Measurements from ENCODE around the gene PRPSAP2. TPM values are rescaled to one million over a fixed set of nuclear protein-coding genes. Genes with fewer than 3 reads are reported as not detected.
A peak's percentile ranks its signal among the peaks of the same experiment; 100 is the strongest.
"Not testable (repeated sequence)": the region's sequence is repeated elsewhere in the genome, so short reads cannot be mapped to it uniquely, and the experiment has no call there.

The PRPSAP2 gene, protein sequence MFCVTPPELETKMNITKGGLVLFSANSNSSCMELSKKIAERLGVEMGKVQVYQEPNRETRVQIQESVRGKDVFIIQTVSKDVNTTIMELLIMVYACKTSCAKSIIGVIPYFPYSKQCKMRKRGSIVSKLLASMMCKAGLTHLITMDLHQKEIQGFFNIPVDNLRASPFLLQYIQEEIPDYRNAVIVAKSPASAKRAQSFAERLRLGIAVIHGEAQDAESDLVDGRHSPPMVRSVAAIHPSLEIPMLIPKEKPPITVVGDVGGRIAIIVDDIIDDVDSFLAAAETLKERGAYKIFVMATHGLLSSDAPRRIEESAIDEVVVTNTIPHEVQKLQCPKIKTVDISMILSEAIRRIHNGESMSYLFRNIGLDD
- total RNA-seq, result 10 to 100 TPM; 27.4 to 49.6 (median 39.6) TPM
- 59.5 TPM for total RNA-seq (2013)
- 24.5 to 77.8 (median 45.7) reads per million in 29 experiments for total RNA-seq

DNA sequence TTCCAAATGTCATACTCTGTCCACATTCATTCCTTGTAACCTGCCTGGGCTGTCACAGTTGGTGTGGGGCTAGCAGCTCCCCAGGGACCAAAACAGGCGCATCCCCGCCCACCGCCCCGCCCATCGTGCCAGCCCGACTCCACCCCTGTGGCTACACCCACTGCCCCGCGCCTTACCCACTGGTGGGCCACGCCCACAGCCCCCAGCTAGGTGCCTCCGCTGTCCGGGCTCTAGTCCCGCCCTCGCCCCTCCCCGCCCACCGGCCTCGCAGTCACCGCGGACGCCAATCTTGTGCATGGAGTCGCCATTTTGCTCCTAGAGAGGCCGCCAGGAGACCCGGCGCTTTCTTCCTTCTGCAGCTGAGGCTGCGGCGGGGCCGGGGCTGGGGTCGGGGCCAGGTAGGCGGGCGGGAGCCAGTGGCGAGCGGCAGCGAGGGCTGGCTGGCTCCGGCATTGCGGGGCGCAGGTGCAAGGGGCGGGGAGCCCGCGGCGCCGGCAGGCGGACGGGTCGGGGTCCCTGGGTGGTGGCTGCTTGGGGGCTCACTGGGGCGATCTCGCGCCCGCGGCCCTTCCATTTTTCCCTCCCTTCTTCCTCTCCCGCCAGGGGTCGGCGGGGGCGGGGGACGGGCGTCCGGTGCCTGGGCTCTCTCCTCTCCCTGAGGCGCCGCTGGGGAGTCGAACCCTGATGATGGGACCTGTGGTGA is at the start of gene PRPSAP2:
Gene PRPSAP2 (plus strand): TSS at position 268 of the 703 bp plus-strand sequence. CDS start 7,703 bp downstream, outside the sequence.
- Mint-ChIP-seq H3K36me3 (peaks cover 3% of the 10 kb centered on the region), H3K9me3 (no peaks in the 10 kb centered on the region), H3K4me3 (peak within 1 kb of the TSS; percentile 88 to 94 (median 91)), H3K4me1 (peaks cover 57 to 58% (median 58%) of the 10 kb centered on the region in 3 donors), H3K27ac (peak within 1 kb of the TSS; percentile 72 to 74), H3K27me3 (no peaks in the 10 kb centered on the region)
- ChIA-PET CTCF (interaction anchor here in 1 of 2 donors (0.6 to 1.4 kb wide), 4 partner anchors 11 to 548 kb away, joined by 3 to 6 read pairs (median 4); no protein-coding TSS in a partner anchor), POLR2A (interaction anchor here (0.7 to 0.8 kb wide), 2 partner anchors 10 to 762 kb away, joined by 4 to 7 read pairs; no protein-coding TSS in a partner anchor)
- H3K4me1 ChIP-seq (ENCODE audit: control insufficient read depth in 1 of 2, extremely low read depth in 1 of 2, insufficient read depth in 2 of 2, low read length in 2 of 2), result peaks cover 30 to 45% of the 10 kb centered on the region in 2 experiments
- peak within 1 kb of the TSS; percentile 74 for H3K27ac ChIP-seq (ENCODE audit: low read length)
- DNase-seq (peak; percentile 87 to 97 (median 92)), ATAC-seq (replicated peaks in 1 of 4) (peak; percentile 77 to 86 (median 82))
- H3K9me3 ChIP-seq, result no peaks in the 10 kb centered on the region
- H3K4me3 ChIP-seq (ENCODE audit: control insufficient read depth in 1 of 2, extremely low read depth in 1 of 2, low read length in 1 of 2), result peak within 1 kb of the TSS; percentile 52 to 81
- H3K27me3 ChIP-seq (replicated peaks in 1 of 2; ENCODE audit: control insufficient read depth in 2 of 2, extremely low read depth in 1 of 2, insufficient read depth in 2 of 2, low read length in 1 of 2), result no peaks in the 10 kb centered on the region
- H3K36me3 ChIP-seq (ENCODE audit: control insufficient read depth in 2 of 2, extremely low read depth in 1 of 2, insufficient read depth in 1 of 2, low read length in 1 of 2), result no peaks in the 10 kb centered on the region
- WGBS (ENCODE audit: insufficient coverage), result 0% methylated on average over 36 of the region's 58 CpGs

DNA sequence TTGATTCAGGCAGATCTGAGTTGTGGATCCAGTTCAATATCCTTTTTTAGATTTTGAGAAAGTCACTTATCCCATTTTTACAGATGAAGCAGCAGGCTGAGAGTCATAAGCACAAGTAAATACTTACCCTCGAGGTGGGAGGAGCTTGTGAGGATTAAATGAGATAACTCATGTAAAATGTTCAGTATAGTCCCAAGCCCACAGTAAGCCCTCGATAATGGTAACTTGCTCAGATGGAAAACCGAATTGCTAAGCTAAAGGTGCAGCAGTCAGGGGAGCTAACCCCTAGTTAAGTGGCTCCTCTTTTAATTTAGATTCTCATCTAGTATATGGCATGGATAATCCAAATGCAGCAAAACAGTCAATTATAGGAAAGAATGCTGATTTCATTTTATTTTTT is 42.0 kb upstream of the PRPSAP2 start:
- POLR2A ChIA-PET; H3K9me3 ChIP-seq; H3K27me3 ChIP-seq (replicated peaks in 1 of 2; ENCODE audit: control insufficient read depth in 2 of 2, extremely low read depth in 1 of 2, insufficient read depth in 2 of 2, low read length in 1 of 2); H3K4me3 Mint-ChIP-seq; H3K4me1 ChIP-seq (ENCODE audit: control insufficient read depth in 1 of 2, extremely low read depth in 1 of 2, insufficient read depth in 2 of 2, low read length in 2 of 2); H3K27ac Mint-ChIP-seq; H3K27ac ChIP-seq (ENCODE audit: low read length); H3K4me3 ChIP-seq (ENCODE audit: control insufficient read depth in 1 of 2, extremely low read depth in 1 of 2, low read length in 1 of 2); CTCF ChIA-PET; ATAC-seq (replicated peaks in 1 of 4); H3K4me1 Mint-ChIP-seq; H3K36me3 Mint-ChIP-seq; H3K27me3 Mint-ChIP-seq; H3K9me3 Mint-ChIP-seq; DNase-seq; H3K36me3 ChIP-seq (ENCODE audit: control insufficient read depth in 2 of 2, extremely low read depth in 1 of 2, insufficient read depth in 1 of 2, low read length in 1 of 2): not testable (repeated sequence)
- WGBS (ENCODE audit: insufficient coverage), result no CpG with 5 or more reads among the region's 3 CpGs

DNA sequence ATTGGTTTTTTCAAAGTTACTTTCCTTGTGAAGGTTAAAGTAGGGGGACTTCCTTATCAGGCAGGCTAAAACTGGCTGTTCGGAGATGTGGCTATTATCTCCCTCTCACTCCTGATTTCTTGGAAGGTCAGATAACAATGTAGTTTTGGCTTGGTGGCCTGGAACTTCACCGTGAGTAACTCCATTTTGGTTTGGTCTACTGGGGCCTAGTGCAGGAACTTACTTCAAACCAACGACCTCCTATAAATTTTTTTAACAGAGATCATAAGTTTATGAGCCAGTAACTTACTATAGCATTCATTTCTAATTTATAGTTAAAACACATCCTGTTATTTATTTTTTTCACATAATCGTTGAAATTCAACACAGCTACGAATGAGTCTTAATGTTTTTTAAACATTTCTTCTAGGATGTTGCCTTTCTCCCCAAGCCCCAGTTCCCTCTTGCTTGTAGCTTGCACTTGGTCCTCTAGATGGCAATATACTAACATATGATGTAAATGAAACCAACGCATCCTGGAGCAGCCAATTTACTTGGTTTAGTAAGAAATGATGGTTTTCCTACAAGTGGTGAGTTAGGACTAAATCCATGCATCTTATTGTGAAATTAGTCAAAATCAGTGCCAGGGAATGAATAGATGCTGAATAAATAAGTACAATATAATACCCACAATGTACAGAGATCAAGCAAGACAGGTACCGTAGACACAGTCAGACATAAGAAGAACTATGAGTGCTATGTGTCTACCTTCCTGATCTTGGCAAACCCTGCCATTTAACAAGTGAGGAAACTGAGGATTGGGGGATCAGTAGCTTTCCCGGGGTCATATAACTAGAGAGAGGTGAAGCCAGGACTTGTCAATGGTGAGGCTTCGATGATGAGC is 41.2 kb upstream of the PRPSAP2 start:
- H3K27me3 ChIP-seq (replicated peaks in 1 of 2; ENCODE audit: control insufficient read depth in 2 of 2, extremely low read depth in 1 of 2, insufficient read depth in 2 of 2, low read length in 1 of 2); H3K4me1 Mint-ChIP-seq; H3K9me3 ChIP-seq; H3K4me3 Mint-ChIP-seq; H3K36me3 Mint-ChIP-seq; H3K36me3 ChIP-seq (ENCODE audit: control insufficient read depth in 2 of 2, extremely low read depth in 1 of 2, insufficient read depth in 1 of 2, low read length in 1 of 2); POLR2A ChIA-PET; CTCF ChIA-PET; H3K27ac ChIP-seq (ENCODE audit: low read length); H3K27me3 Mint-ChIP-seq; H3K4me3 ChIP-seq (ENCODE audit: control insufficient read depth in 1 of 2, extremely low read depth in 1 of 2, low read length in 1 of 2); H3K4me1 ChIP-seq (ENCODE audit: control insufficient read depth in 1 of 2, extremely low read depth in 1 of 2, insufficient read depth in 2 of 2, low read length in 2 of 2); H3K9me3 Mint-ChIP-seq; H3K27ac Mint-ChIP-seq: not testable (repeated sequence)
- no CpG with 5 or more reads among the region's 9 CpGs for WGBS (ENCODE audit: insufficient coverage)
- ATAC-seq (replicated peaks in 1 of 4) (peak; percentile 78 to 86 (median 82)), DNase-seq (peak in 29 of 35 experiments; percentile 2 to 69 (median 25))

DNA sequence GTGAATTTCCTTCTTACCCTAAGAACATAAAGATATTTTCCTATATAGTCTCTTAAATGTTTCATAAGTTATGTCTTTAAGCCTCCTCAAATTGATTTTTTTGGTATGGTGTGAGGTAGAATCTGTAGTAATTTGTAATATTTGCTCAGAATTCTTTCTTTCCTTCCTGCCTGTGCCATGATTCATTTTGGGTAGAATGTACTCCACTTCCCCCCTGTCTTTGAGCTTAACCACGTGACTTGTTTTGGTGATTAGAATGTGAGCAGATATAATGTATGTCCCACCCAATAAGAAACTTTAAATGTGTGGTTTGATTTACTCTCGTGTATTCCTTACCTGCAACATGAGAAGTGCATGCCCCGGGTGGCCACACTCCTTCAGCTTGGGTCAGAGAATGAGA is 36.5 kb upstream of the PRPSAP2 start:
- CTCF ChIA-PET, result not testable (repeated sequence)

DNA sequence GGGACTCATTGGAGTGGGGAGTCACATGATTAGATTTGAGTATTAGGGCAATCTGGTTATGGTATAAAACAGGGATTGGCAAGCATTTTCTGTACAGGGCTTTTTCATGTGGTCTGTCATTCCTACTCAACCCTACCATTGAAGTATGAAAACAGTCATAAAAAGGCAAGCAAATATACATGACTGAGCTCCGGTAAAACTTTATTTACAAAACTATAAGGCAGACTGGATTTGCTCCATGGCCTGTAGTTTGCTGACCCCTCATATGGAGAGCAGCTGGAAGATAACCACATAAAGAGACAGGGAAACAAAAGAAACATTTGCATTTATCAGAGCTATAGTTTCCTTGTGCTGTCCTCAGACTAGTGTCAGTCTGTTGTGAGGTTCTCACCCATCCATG is 30.3 kb upstream of the PRPSAP2 start:
- POLR2A ChIA-PET; ATAC-seq (replicated peaks in 1 of 4); H3K27ac Mint-ChIP-seq; H3K9me3 Mint-ChIP-seq; H3K9me3 ChIP-seq; H3K4me3 Mint-ChIP-seq; H3K4me1 Mint-ChIP-seq; H3K36me3 Mint-ChIP-seq; H3K4me3 ChIP-seq (ENCODE audit: control insufficient read depth in 1 of 2, extremely low read depth in 1 of 2, low read length in 1 of 2); H3K27ac ChIP-seq (ENCODE audit: low read length); H3K27me3 Mint-ChIP-seq; CTCF ChIA-PET; H3K27me3 ChIP-seq (replicated peaks in 1 of 2; ENCODE audit: control insufficient read depth in 2 of 2, extremely low read depth in 1 of 2, insufficient read depth in 2 of 2, low read length in 1 of 2); H3K36me3 ChIP-seq (ENCODE audit: control insufficient read depth in 2 of 2, extremely low read depth in 1 of 2, insufficient read depth in 1 of 2, low read length in 1 of 2); DNase-seq; H3K4me1 ChIP-seq (ENCODE audit: control insufficient read depth in 1 of 2, extremely low read depth in 1 of 2, insufficient read depth in 2 of 2, low read length in 2 of 2): not testable (repeated sequence)
- no CpG with 5 or more reads among the region's 1 CpG for WGBS (ENCODE audit: insufficient coverage)

More for the DNA sequence above, 36.5 kb upstream of the PRPSAP2 start:
- H3K9me3 ChIP-seq; H3K4me3 Mint-ChIP-seq; H3K36me3 Mint-ChIP-seq; H3K27ac Mint-ChIP-seq; H3K4me1 ChIP-seq (ENCODE audit: control insufficient read depth in 1 of 2, extremely low read depth in 1 of 2, insufficient read depth in 2 of 2, low read length in 2 of 2); H3K27me3 ChIP-seq (replicated peaks in 1 of 2; ENCODE audit: control insufficient read depth in 2 of 2, extremely low read depth in 1 of 2, insufficient read depth in 2 of 2, low read length in 1 of 2); H3K27ac ChIP-seq (ENCODE audit: low read length); H3K36me3 ChIP-seq (ENCODE audit: control insufficient read depth in 2 of 2, extremely low read depth in 1 of 2, insufficient read depth in 1 of 2, low read length in 1 of 2); POLR2A ChIA-PET; H3K4me1 Mint-ChIP-seq; ATAC-seq (replicated peaks in 1 of 4); H3K4me3 ChIP-seq (ENCODE audit: control insufficient read depth in 1 of 2, extremely low read depth in 1 of 2, low read length in 1 of 2); H3K27me3 Mint-ChIP-seq; DNase-seq; H3K9me3 Mint-ChIP-seq: not testable (repeated sequence)
- WGBS (ENCODE audit: insufficient coverage), result no CpG with 5 or more reads among the region's 3 CpGs

DNA sequence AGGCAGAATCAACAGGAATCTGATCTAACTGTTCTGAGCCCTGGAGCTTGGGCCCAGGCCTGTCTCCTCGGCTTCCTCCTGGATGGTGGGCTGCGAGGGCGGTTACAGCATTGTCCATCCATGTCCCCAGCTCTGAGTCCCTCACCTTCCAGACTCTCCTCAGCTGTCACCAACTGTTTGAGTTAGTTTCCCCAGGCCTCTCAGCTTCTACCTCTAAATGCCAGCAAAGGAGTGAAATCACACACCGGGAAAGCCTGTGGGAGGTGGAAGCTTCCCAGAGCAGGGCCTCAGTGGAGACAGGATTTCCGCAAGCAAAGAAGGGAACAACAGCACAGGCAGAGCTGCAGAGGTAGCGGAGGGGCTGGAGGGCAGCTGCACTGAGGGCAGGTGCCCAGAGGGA is 9.4 kb upstream of the PRPSAP2 start:
- POLR2A ChIA-PET, result no interaction called here
- ATAC-seq (replicated peaks in 1 of 4) (no peak), DNase-seq (no peak)
- Histone ChIP-seq H3K9me3 (no peaks in the 10 kb centered on the region), H3K27ac (ENCODE audit: low read length) (no peak overlapping the region), H3K4me1 (ENCODE audit: control insufficient read depth in 1 of 2, extremely low read depth in 1 of 2, insufficient read depth in 2 of 2, low read length in 2 of 2) (no peaks in the 10 kb centered on the region), H3K4me3 (ENCODE audit: control insufficient read depth in 1 of 2, extremely low read depth in 1 of 2, low read length in 1 of 2) (no peak overlapping the region), H3K27me3 (replicated peaks in 1 of 2; ENCODE audit: control insufficient read depth in 2 of 2, extremely low read depth in 1 of 2, insufficient read depth in 2 of 2, low read length in 1 of 2) (peaks cover 0 to 9% of the 10 kb centered on the region in 2 experiments), H3K36me3 (ENCODE audit: control insufficient read depth in 2 of 2, extremely low read depth in 1 of 2, insufficient read depth in 1 of 2, low read length in 1 of 2) (no peaks in the 10 kb centered on the region)
- 95% methylated on average over 4 of the region's 6 CpGs for WGBS (ENCODE audit: insufficient coverage)
- Mint-ChIP-seq H3K4me3 (no peak overlapping the region), H3K27ac (no peak overlapping the region), H3K4me1 (no peaks in the 10 kb centered on the region), H3K36me3 (no peaks in the 10 kb centered on the region), H3K27me3 (no peaks in the 10 kb centered on the region), H3K9me3 (no peaks in the 10 kb centered on the region)
- CTCF ChIA-PET, result no interaction called here
